Common myeloid progenitor, CD34-positive (primary cell): ENCODE data around the gene PHF21A.

Source experiments
- CTCF ChIA-PET: fragments of 350-600 bp; sonication (Branson Sonifier 250); formaldehyde crosslinking; loops from one replicate; lab custom pipeline; 2021; ENCODE audit warnings: antibody characterized with exemption; lab: Charles Lee
- POLR2A ChIA-PET: fragments of 350-600 bp; sonication (Branson Sonifier 250); formaldehyde crosslinking; loops from one replicate; lab custom pipeline; 2021; ENCODE audit warnings: antibody characterized with exemption; lab: Charles Lee
- DNase-seq, 3 donors: peaks; one replicate each; pipeline versions ENCODE4 v3.0.0 to v3.0.0-alpha.2; 2013
- H3K27ac ChIP-seq, 2 experiments: 1 replicate in 1 of 2; 2 replicates in 1 of 2; pipeline ENCODE4 v1.7.0; 2013; ENCODE audit warnings: inconsistent platforms in 2 of 2, low read length in 2 of 2, mild to moderate bottlenecking in 2 of 2, low read depth in 1 of 2, moderate library complexity in 1 of 2; ENCODE audit not compliant: severe bottlenecking in 2 of 2, insufficient read depth in 1 of 2, poor library complexity in 1 of 2
- H3K27me3 ChIP-seq, 5 experiments: replicated peaks in 2 of 5; 1 replicate in 3 of 5; 2 replicates in 2 of 5; pipeline versions ENCODE4 v1.6.1 to v1.7.0; 2013; ENCODE audit warnings: low read length in 4 of 5, mild to moderate bottlenecking in 2 of 5, moderate library complexity in 2 of 5, inconsistent platforms in 1 of 5; ENCODE audit not compliant: insufficient read depth in 5 of 5, control insufficient read depth in 4 of 5
- H3K36me3 ChIP-seq, 4 experiments: 1 replicate in 2 of 4; 2 replicates in 2 of 4; pipeline versions ENCODE4 v1.6.1 to v1.7.0; 2013; ENCODE audit warnings: low read length in 3 of 4, control low read depth in 1 of 4, mild to moderate bottlenecking in 1 of 4; ENCODE audit not compliant: control insufficient read depth in 4 of 4, insufficient read depth in 4 of 4
- H3K4me1 ChIP-seq, 4 experiments: 1 replicate in 3 of 4; 2 replicates in 1 of 4; pipeline versions ENCODE4 v1.6.1 to v1.7.1; 2013; ENCODE audit warnings: low read length in 3 of 4, mild to moderate bottlenecking in 3 of 4, control low read depth in 1 of 4, inconsistent platforms in 1 of 4, moderate library complexity in 1 of 4; ENCODE audit not compliant: control insufficient read depth in 4 of 4, insufficient read depth in 4 of 4; ENCODE audit errors: control extremely low read depth in 1 of 4
- H3K4me3 ChIP-seq, 7 experiments: 1 replicate in 4 of 7; 2 replicates in 3 of 7; pipeline versions ENCODE4 v1.5.1 to v1.7.0; 2013; ENCODE audit warnings: mild to moderate bottlenecking in 7 of 7, low read length in 6 of 7, moderate library complexity in 6 of 7, inconsistent platforms in 2 of 7, low read depth in 2 of 7, control low read depth in 1 of 7; ENCODE audit not compliant: insufficient read depth in 4 of 7, control insufficient read depth in 1 of 7; ENCODE audit errors: extremely low read depth in 1 of 7
- H3K9me3 ChIP-seq, 5 experiments: 1 replicate in 4 of 5; 2 replicates in 1 of 5; pipeline versions ENCODE4 v1.6.1 to v1.7.1; 2013; ENCODE audit warnings: low read length in 4 of 5, mild to moderate bottlenecking in 2 of 5, inconsistent platforms in 1 of 5, low read depth in 1 of 5, moderate library complexity in 1 of 5; ENCODE audit not compliant: control insufficient read depth in 4 of 5, insufficient read depth in 2 of 5; ENCODE audit errors: control extremely low read depth in 1 of 5
- WGBS: methylation state at CpG from one replicate; pipeline ENCODE4 v1.1.5; 2013; ENCODE audit not compliant: insufficient coverage; 5-methylcytosine and 5-hydroxymethylcytosine counted together

The PHF21A gene

GRCh38 chr11:46045811-46046210 lies 75.4 kb downstream of the PHF21A start:
- H3K36me3 ChIP-seq, result peaks cover 0 to 3% (median under 1%) of the 10 kb centered on the region in 4 experiments
- CTCF ChIA-PET, result interaction anchor here (1.8 kb wide), 1 partner anchor 81 kb away, joined by 5 read pairs; no protein-coding TSS in a partner anchor
- 63% methylated on average over 1 of the region's 1 CpG for WGBS

DNA sequence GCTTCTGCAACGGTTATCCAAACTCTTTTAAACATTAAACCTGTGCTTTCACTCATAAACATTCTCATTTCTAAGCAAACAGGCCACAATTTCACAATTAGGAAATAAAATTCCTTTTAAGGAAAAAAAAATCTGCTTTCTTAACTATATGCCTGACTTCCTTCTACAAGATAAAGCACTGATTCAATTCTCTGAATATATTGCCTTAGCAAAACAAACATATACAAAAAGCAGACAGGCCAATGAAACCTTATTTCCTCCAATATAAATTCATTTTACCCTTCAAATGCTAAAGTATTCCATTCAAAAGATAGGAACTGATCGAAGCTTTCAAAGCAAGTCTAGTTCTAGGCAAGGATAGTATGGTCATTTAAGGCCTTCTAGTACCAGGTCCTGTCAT lies 76.7 kb downstream of the PHF21A start:
- 100% methylated on average over 2 of the region's 2 CpGs for WGBS
- Histone ChIP-seq H3K4me1 (peaks cover 0 to 12% (median 9%) of the 10 kb centered on the region in 4 experiments), H3K27ac (no peak overlapping the region), H3K36me3 (peaks cover 0 to 3% (median under 1%) of the 10 kb centered on the region in 4 experiments), H3K9me3 (no peaks in the 10 kb centered on the region), H3K4me3 (no peak overlapping the region), H3K27me3 (no peaks in the 10 kb centered on the region)
- CTCF ChIA-PET, result interaction anchor here (1.8 kb wide), 1 partner anchor 79 kb away, joined by 5 read pairs; no protein-coding TSS in a partner anchor
- no peak for DNase-seq
- POLR2A ChIA-PET, result no interaction called here

More at GRCh38 chr11:46045811-46046210, 75.4 kb downstream of the PHF21A start:
- H3K27ac ChIP-seq, result no peak overlapping the region
- no peak for DNase-seq
- H3K4me3 ChIP-seq, result no peak overlapping the region
- POLR2A ChIA-PET, result no interaction called here
- no peaks in the 10 kb centered on the region for H3K27me3 ChIP-seq
- no peaks in the 10 kb centered on the region for H3K9me3 ChIP-seq
- peaks cover 0 to 20% (median 14%) of the 10 kb centered on the region in 4 experiments for H3K4me1 ChIP-seq

DNA sequence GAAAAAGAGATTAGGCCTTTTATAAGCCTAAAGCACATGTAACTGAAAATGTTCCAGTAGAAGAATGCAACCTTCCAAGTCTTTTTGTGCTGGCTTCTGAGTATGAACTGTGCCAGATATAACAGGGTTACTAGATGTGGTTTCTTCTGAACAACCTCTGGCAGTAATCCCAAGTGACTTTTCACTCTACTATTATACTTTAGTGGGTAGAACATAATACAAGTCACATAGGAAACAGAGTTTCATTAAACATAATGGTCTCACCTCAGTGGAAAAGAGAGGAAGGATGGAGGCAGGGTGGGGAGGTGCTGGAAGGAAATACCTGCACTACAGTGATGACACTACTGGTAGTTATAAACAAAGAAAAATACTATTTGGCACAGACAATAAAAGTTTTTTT lies 81.3 kb downstream of the PHF21A start:
- ChIA-PET POLR2A (no interaction called here), CTCF (interaction anchor here (1.1 kb wide), 1 partner anchor 24 kb away, joined by 3 read pairs; no protein-coding TSS in a partner anchor)
- Histone ChIP-seq H3K27me3 (no peaks in the 10 kb centered on the region), H3K27ac (no peak overlapping the region), H3K36me3 (peaks cover 0 to 2% (median under 1%) of the 10 kb centered on the region in 4 experiments), H3K4me1 (peaks cover 0 to 3% (median 0%) of the 10 kb centered on the region in 4 experiments), H3K4me3 (no peak overlapping the region), H3K9me3 (no peaks in the 10 kb centered on the region)
- no peak for DNase-seq

DNA sequence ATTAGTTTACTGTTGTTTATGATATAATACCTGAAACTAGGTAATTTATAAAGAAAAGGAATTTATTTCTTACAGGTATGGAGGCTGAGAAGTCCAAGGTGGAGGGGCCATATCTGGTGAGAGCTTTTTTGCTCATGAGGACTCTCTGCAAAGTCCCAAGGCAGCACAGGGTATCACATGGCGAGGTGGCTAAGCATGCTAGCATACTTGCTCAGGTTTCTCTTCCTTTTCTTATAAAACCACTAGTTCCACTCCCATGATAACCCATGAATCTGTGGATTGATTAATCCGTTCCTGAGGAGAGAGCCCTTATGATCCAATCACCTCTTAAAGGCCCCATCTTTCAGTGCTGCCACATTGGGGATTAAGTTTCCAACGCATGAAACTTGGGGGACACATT lies 82.7 kb downstream of the PHF21A start:
- Histone ChIP-seq H3K36me3 (peaks cover 0 to 6% (median 5%) of the 10 kb centered on the region in 4 experiments), H3K27ac (no peak overlapping the region), H3K9me3 (no peaks in the 10 kb centered on the region), H3K4me3 (no peak overlapping the region), H3K27me3 (no peaks in the 10 kb centered on the region), H3K4me1 (peaks cover 0 to 3% (median 0%) of the 10 kb centered on the region in 4 experiments)
- DNase-seq, result no peak
- POLR2A ChIA-PET, result no interaction called here
- CTCF ChIA-PET, result interaction anchor here (1.0 kb wide), 1 partner anchor 14 kb away, joined by 3 read pairs; no protein-coding TSS in a partner anchor
- WGBS, result 94% methylated on average over 2 of the region's 3 CpGs

DNA sequence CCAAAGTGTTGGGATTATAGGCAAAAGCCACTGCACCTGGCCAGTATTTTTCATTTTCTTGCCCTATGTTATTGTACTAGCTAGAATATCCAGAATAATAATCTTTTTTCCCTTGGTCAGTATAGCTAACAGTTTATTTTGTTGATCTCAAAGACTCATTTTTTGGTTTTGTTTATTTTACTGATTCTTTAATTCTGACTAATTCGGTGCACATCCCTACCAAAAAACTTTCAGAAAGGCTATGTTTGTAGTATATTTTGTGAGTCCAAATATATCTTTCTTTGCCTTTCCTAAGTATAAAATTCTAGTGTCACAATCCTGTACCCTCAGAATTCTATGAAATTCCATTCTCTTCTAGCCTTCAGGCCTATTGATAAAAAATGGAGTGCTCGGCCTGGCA lies 84.3 kb downstream of the PHF21A start:
- ChIA-PET POLR2A (no interaction called here), CTCF (interaction anchor here (0.8 kb wide), 1 partner anchor 33 kb away, joined by 3 read pairs; no protein-coding TSS in a partner anchor)
- Histone ChIP-seq H3K36me3 (peaks cover 0 to 6% (median 5%) of the 10 kb centered on the region in 4 experiments), H3K4me1 (peaks cover 0 to 3% (median 0%) of the 10 kb centered on the region in 4 experiments), H3K4me3 (no peak overlapping the region), H3K27ac (no peak overlapping the region), H3K27me3 (no peaks in the 10 kb centered on the region), H3K9me3 (no peaks in the 10 kb centered on the region)
- WGBS, result 100% methylated on average over 1 of the region's 2 CpGs
- no peak for DNase-seq

DNA sequence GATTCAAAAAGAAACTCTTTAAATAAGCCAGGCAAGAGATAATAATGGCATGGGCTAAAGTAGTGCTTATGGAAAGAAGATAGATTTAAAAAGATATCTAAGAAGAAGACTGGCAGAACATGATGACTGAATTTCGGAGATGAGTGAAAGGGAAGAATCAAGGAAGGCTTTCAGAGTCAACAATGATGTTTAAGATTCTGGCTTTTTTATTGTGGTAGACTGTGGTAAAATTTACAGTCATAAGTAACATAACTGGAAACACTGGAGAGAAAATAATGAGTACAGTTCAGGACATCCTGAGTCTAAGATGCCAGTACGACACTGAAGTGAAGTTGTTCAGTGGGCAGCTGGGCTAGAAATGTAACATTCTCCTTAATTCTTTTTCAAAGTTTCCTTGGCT lies 85.2 kb downstream of the PHF21A start:
- ChIA-PET CTCF (no interaction called here), POLR2A (no interaction called here)
- H3K4me3 ChIP-seq, result no peak overlapping the region
- no peak overlapping the region for H3K27ac ChIP-seq
- H3K4me1 ChIP-seq, result peaks cover 0 to 3% (median 0%) of the 10 kb centered on the region in 4 experiments
- no peaks in the 10 kb centered on the region for H3K9me3 ChIP-seq
- no peak for DNase-seq
- WGBS, result 100% methylated on average over 1 of the region's 2 CpGs
- H3K27me3 ChIP-seq, result no peaks in the 10 kb centered on the region
- H3K36me3 ChIP-seq, result peaks cover 0 to 6% (median 5%) of the 10 kb centered on the region in 4 experiments

- Histone ChIP-seq H3K27ac (no peak overlapping the region), H3K4me1 (no peaks in the 10 kb centered on the region), H3K27me3 (no peaks in the 10 kb centered on the region), H3K36me3 (peaks cover 0 to 6% (median 5%) of the 10 kb centered on the region in 4 experiments), H3K4me3 (no peak overlapping the region), H3K9me3 (no peaks in the 10 kb centered on the region)
- CTCF ChIA-PET, result no interaction called here
- POLR2A ChIA-PET, result no interaction called here
- no peak for DNase-seq
Observed at GRCh38 chr11:46034041-46034440, 87.2 kb downstream of the PHF21A start.
